Stimulated activated CD4-positive, alpha-beta T cell treated with anti-CD3 and anti-CD28 coated beads, Interleukin-12 subunit alpha, Interleukin-12 subunit beta, amount 100 ng/mL, for 24 hours (primary cell): Measurements from ENCODE around the gene CNTN5.

Experiments
- DNase-seq, 2 experiments: peaks; one replicate each; pipeline ENCODE4 v3.0.0-alpha.2; 2020; ENCODE audit warnings: low read depth in 2 of 2

Gene CNTN5

DNA sequence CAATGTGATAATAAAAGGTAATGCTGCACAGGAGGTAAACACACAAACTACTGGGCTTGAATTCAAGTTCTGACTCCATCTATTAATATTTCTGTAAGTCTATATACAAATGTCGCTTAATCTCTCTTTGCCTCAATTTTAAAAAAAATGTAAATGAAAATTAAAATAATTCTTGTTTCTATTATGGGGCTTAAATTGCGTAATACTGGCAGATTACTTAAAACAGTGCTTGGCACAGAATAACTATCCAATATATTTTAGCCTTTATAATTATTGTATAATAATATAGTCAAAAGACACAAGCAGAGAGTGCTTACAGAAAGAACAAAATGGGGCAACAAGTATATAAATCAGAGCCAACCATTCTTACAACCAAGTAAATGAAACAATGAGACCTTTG is 489.1 kb downstream of the CNTN5 start:
- no peak for DNase-seq

DNA sequence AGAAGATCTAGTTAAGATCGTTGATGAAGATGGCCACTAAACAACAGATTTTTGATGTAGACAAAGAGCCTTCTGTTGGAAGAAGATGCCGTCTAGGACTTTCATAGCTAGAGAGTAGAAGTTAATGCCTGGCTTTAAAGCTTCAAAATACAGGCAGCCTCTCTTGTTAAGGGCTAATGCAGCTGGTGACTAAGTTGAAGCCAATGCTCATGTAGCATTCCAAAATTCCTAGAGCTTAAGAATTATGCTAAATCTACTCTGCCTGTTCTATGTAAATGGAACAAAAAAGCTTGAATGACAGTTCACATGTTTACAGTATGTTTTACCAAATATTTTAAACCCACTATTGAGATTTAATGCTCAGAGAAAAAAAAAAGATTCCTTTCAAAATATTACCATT is 492.6 kb downstream of the CNTN5 start:
- no peak for DNase-seq

DNA sequence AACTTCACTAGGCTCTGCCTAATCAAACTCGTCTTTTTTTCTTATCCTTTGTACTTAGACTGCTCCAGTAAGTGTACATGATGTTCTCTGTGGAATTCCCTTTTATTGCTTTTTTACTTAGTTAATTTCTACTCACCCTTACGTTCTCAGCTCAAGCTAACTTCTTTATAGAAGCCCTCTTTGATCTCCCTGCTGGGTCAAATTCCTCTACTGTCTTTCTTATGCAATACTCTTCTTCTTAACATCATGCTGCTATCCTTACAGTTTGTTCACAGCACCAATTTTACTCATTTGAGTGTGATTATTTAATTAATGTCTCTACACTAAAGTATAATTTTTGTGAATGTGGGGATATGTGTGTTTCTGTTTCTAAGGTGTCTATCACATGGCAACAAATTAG is 498.3 kb downstream of the CNTN5 start:
- DNase-seq = no peak

DNA sequence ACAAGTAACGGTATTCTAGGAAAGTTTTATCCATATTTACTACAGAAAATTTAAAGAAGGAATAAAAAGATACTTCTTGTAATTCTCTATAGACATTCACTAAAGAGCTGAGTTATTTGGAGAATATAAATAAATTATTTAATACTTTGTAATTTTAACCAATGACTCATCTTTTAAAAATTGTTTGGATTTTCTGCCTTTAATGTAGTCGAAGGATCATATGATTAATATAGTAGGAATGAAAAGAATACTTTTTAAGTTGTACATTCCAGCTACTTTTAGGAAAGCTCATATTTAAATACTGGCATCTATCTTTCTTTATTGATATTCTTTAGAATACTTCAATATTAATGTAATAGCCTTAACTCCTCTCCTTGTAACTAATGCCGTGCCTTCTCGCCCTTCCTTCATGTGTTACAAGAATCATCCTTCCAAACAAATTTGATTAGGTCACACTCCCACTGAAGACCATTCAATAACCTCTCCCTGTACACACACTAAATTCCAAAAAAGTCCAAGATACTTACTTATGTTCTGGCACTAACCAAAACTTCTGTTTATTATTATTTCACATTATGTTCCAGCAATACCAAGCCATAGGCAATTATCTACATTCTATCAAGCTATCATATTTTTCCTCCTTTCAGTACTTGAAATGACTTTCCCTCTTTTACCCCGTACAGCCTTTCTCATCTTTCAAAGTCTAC is 501.9 kb downstream of the CNTN5 start:
- no peak for DNase-seq

DNA sequence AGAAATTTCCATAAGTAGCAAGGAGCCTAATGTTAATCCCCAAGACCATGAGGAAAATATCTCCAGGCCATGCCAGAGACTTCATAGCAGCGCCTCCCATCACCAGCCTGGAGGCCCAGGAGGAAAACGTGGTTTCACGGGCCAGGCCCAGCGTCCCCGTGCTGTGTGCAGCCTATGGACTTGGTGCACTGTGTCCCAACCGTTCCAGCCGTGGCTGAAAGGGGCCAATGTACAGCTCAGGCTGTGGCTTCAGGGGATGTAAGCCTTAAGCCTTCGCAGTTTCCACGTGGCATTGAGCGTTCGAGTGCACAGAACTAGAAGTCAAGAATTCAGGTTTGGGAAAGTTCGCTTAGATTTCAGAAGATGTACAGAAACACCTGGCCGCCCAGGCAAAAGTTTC is 510.7 kb downstream of the CNTN5 start:
- no peak for DNase-seq

DNA sequence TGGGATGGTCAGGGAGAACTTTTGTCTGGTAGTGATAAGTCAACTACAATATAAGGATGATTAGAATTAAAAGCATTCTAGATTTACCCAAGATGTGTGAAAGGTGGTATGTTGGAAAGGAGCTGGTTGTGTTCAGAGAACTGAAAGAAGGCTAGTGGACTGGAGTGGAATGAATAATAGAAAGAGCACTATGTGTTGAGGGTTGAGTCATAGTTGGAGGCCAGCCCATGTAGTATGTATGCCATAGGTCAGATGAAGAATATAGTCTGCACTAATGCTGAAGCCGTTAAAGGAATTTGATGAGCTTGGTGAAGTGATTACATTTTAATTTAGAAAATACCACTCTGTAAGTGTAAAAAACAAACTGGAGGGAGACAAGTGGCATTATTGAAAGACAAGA is 514.1 kb downstream of the CNTN5 start:
- DNase-seq = no peak

DNA sequence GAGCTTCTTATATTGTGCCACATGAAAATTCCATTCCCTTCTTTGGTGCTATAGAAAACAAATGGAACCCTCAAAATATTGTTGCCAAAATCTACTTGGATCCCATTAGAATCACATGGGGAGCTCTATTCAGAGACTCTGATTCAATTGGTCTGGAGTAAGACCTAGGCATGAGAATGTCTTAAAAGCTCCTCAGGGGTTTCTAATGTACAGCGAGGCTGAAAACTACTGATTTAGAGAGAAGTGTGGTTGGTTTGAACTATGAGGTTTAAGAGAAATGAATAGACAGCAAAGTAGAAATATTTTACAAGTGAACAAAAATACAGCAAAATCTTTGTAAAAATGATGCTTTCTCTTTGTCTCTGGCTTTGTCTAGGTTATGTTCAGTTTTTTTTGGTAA is 514.7 kb downstream of the CNTN5 start:
- no peak for DNase-seq

DNA sequence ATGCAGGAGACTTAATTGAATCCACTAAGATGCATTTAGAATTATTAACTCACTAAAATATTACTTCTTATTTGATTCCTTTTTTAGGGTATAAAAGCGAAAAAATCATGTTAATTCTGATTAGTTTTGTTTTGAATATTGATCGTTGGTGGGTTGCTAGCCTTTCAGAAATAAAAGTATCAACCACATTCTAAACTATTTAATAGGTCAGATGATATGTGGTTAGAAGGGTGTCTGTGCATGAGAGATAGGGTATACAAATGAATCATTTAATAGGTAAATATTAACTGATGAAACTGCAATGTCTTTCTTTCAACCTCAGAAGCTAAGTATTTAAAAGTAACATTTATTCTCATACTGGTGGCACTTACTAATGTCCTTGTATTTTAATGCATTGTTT is 515.1 kb downstream of the CNTN5 start:
- DNase-seq = no peak

DNA sequence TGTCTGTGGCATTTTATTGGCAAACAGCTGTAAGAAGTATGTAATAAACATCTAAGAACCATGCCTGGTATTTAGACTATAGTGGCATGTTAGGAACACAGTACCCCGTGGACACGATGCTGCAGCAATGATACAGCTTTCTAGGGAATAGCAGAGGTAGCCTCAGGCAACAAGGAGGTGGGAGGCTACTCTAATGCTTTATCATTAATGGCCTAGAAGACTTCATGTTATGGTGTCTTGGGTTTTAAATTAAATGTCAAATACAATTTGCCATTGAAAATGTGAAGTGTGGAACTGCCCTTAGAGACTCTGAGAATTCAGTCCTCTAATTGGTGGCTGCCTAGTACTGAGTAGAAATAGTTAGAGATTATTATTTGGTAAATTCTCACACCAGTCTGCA is 516.9 kb downstream of the CNTN5 start:
- no peak for DNase-seq

DNA sequence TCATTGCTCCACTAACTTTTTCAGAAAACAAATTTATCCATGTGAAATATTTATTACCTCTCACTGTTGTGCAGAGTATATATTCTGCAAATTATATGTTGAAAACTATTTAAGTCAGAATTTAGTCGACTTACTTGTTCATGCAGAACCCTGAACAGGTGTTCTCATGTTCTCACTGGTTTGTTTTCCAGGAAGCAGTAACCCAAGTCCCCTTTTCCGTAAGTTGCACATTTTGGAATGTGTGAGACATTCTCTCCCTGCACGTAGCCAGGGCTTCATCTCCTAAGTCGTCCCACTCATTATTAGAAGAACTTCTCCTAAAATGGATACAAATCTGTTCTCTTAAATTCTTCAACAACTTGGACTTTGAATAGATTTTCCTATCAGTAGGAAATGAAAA is 524.9 kb downstream of the CNTN5 start:
- no peak for DNase-seq

DNA sequence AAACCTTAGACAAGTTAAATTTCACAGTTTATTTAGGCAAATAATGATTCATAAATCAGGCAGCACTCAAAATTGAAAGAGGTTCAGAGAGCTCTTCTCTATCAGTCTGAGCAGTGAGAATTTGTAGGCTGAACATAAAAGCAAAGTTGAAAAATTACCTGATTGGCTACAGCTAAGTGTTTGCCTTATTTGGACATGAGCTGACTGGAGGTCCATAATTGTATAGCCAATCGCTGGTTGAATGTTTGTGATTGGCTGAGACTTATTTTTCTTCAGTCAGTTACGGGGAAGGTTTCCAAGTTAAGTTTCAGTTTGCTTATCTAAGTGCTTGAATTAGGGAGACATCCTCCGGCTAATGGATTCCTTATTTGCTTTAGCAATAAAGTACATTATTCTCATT is 527.5 kb downstream of the CNTN5 start:
- no peak for DNase-seq

DNA sequence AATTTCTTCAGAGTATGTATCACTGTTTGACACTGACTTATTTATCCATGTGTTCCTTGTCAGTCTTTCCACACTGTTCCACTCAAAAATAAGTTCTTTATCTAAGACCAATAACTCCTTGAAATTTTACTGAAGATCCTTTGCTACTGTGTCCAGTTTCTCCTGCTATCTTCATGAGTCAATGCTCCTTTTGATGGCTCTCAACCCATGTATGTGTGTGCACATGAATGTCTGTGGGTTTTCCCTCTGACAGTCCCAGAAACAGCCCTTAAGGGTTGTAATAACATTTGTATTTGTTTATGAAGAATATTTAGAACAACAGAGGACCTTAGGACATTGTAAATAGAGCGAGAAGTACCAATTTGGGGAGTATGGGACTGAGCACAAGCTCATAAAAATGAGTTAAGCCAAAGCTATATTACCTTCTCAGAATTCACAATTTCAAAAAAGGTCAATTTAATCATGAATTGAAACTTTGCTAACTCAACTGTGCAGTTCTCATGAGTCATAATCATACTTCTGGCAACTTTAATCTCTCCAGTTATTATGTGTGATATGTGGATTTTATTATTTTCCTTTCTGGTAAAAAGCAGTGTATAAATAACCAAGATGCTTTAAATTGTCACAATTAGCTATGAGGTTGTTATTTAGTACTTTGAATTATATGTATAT is 533.6 kb downstream of the CNTN5 start:
- no peak for DNase-seq

DNA sequence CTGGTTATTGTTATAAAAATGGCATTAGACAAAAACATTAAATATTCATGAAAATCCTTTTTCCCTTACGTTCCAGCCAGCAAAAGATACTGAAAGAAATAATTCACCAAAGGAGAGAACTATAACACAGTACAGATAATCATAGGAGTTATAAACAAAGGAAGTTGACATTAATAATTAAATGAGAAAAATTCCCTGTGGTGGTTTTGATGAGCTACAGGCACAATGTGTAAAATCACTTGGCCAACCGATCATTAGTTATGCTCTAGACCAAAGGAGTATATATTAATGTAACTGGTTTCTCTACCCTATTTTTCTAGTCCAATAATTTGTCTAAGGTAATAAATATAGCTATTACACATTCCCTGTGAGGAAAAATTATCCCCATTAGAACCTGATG is 534.7 kb downstream of the CNTN5 start:
- DNase-seq = no peak

DNA sequence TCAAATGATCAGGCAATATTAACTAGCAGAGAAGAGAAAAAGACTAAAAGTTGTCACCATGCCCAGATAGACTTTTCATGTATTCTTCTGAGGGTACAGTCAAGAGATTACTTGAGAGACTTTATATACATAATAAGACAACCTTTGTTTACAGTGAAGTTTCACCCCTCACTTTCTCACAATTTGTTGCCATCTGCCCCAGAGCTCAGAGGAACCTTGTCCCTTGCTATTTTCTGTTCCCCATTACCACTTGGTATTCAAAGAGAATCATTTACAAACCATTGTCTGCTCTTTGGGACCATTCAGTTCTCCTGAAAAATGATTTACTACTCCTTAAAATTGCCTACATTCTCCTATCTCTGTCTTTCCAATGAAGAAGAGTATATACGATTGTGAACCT is 544.6 kb downstream of the CNTN5 start:
- DNase-seq = no peak

DNA sequence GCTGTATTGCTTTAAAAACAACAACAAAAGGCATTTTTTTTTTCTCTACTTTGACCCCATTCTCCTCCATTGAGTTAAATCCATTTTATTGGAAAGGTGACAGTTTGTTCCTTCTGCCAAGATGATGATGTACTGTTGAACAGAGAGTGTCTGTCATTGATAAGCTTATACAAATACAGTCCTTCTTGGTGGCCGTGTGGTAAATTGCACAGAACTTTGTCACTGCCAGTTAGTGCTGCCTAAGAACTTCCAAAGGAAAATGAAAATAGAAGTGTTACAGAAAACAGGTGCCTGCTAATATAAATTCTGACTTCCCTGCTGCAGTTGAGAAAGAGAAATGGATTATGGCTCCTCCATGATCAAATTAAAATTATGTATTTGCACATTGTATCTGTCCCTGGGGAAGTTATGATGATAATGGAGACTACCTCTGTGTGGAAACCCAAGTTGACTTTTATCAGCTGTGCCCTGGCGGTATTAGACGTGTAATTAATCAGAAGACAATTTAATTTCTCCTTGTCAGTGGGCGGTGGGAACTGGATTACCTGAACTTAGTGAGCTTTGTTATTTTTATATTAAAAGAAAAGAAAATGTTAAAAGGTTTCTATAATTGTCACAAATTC is 546.7 kb downstream of the CNTN5 start:
- no peak for DNase-seq

DNA sequence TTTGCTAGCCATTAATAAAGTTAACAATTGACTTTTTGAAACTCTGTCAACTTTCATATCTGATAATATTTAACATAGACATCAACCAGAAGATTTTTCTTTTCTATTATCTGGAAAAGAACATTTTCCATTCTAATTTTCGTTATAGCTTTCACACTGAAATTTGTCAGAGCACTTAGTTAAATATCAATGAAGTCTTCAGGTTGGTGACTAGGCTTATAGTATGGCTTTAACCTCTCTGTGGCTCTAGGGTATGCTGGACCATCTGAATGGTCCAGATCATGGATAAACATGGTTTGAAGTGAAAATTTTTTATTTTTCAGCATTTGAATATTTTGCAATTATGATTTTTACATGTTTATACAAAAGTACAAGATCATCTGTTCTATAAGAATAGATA is 548.1 kb downstream of the CNTN5 start:
- DNase-seq = no peak

DNA sequence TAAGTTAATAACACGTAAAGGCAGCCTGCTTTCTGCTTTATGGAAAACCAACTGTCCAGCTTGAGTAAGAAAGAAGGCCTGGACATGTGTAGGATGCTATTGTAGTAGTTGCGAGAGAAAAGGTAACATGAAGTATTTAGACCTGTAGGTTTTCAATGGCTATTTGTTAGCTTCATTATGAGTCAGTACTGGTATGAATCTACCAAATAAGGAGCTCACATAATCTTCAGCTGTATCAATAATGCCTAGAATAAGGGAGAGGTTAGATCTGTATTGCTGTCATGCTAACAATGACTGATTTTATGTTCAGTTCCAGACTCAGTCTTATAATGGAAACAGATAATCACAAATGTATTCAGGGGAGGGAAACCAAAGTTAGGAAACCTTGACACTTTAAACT is 550.3 kb downstream of the CNTN5 start:
- no peak for DNase-seq

DNA sequence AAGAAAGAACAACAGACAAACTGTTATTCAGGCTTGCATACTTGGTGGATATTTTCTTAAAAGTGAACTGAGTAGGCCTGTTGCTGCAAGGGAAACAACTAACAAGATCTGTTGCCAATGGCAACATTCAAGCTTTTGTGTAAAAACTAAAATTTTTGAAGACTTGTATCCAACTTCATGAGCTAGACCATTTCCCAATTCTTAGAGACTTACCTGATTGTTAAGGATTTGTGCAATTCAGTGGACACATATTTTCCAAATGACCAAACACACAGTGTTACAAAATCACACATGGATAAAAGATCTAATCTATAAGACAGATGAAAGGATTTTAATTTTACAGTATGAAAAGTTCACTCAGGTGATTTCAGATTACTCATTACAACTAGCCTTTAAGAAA is 564.1 kb downstream of the CNTN5 start:
- no peak for DNase-seq

DNA sequence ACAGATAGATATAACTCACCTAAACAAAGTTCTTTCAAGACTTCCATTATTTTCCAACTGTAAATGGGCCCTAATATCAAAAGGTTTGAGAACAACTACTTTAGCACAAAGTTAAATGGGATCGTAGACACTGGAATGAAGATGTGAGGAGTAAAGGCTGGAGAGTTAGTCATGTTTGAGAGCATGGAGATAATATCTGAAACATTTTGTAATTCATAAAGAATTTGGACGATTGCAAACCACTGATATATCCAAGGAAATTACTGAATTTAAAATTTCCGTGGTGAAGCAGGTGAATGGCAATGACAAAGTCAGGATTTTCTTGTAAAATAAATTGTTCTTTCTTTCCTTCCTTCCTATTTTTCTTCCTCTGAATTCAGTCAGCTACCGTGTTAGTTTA is 564.9 kb downstream of the CNTN5 start:
- no peak for DNase-seq

DNA sequence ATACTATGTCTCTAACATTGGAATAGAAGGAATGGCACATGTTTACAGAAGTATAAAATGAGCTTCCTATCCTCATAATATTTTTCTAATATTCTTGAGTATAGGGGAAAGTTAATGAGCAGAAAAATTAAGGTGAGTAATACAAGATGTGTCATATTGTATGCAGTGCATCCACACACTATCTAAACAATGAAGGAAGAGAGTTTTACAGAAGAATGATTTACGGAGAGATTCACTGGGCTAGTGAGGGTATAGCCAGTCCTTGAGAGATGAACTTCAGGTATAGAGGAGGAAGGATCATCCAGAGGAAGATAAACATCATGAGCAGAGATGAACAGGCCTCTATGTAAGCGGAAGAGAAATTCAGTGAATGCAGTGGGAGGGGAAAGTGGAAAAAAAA is 569.0 kb downstream of the CNTN5 start:
- no peak for DNase-seq

DNA sequence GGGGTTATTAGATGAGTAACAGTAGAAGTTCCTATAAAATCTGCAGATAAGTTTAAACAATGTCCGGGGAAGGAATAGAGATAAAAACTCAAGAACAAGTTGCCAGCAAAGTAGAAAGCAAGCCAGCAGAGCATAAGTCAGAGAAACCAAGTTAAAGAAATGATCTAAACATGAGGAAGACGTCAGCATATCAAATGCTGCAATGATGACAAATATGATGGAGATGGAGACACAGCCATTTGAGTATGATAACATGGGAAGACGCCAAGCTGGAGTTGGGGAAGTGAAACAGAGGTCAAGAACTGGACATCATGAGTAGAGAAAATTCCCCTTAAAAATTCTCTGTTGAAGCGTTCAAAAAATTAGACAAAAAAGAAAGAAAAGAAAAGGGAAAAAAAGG is 571.5 kb downstream of the CNTN5 start:
- no peak for DNase-seq

DNA sequence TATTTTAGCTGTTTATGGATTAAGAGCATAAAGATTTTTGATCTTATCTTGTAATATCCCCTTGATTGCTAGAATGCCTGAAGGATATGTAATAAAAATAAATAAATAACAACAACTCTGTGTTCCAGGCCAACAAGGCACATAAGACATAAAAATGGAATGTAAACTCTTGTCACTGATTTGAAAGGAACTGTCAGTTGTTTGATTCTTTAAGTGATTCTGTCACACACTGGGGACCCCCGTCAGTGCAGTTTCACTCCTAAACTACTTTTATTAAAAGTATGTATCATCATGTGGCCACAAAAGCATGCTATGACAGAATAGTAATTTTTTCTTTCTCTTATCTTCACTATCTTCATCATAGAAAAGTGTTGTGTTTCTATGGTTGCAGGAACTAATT is 572.4 kb downstream of the CNTN5 start:
- no peak for DNase-seq

DNA sequence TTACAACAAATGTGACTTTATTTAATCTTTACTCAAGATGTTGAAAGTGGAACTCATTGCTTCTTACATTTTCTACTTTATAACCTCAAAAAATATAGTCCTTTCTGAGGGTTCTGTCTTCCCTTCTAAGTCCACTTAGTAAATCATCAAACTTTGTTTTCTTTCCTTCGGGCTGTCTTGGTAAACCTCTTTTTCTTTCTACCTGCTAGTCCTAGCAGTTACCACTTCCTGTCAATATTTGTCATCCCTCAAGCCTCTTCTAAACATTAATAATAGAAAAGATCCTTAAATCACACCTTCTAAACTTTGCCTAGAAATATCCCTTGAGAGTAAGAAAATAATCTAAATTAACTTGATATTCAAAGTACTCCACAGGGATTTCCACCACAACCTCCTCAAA is 580.4 kb downstream of the CNTN5 start:
- no peak for DNase-seq

DNA sequence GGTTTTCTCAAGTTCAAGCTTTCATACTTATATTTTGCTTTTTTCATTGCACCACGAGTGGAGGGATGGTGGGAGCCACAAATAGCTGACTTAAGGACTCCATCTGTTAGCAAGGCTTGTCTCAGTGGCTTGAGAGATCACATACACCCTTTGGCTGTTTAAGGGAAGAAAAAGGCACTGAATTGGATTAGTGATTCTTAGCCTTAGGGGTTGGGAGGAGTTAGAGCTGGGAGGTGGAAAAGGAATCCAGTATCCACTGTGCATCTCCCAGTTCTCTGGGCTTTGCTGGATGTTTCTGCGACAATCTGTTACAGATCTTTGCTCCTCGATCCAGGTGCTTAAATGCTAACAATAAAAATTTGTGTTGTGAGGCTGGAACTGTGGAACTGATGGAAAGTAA is 593.6 kb downstream of the CNTN5 start:
- no peak for DNase-seq
